HL-60 (cell line): ENCODE data around the gene INSM1.

ENCODE experiments used
- DNase-seq, 2 experiments: peaks; one replicate each; pipeline ENCODE4 v3.0.0-alpha.2; 2010 to 2020; ENCODE audit warnings: low read depth in 1 of 2, low spot score in 1 of 2
- H3K27ac ChIP-seq: fragments of 250-450 bp; sonication (Bioruptor Pico); replicated peaks from 2 replicates; pipeline ENCODE4 v1.5.1; 2020; ENCODE audit warnings: mild to moderate bottlenecking, moderate library complexity
- H3K27me3 ChIP-seq: fragments of 250-450 bp; sonication (Bioruptor Pico); 2 replicates; pipeline ENCODE4 v1.5.1; 2021; ENCODE audit warnings: mild to moderate bottlenecking, moderate library complexity; ENCODE audit not compliant: insufficient read depth, poor library complexity, severe bottlenecking
- H3K4me3 ChIP-seq: replicated peaks from 2 replicates; pipeline ENCODE4 v1.5.1; 2011; ENCODE audit warnings: mild to moderate bottlenecking, control low read depth, low read length; ENCODE audit not compliant: insufficient read depth
- GABPA ChIP-seq: IDR thresholded peaks from 2 replicates; pipeline ENCODE4 v1.6.1; 2012; ENCODE audit warnings: low read depth
- POLR2AphosphoS5 ChIP-seq: IDR thresholded peaks from 2 replicates; pipeline ENCODE4 v1.6.1; 2012; ENCODE audit warnings: low read depth
- SPI1 ChIP-seq: IDR thresholded peaks from 2 replicates; pipeline ENCODE4 v1.6.1; 2012; ENCODE audit warnings: low read depth, mild to moderate bottlenecking, borderline replicate concordance
- TF ChIP-seq, protein P1 (sequence below): IDR thresholded peaks from 2 replicates; pipeline ENCODE4 v1.6.1; 2012; ENCODE audit warnings: low read depth; ENCODE audit not compliant: insufficient replicate concordance
- TF ChIP-seq, protein P2 (sequence below): IDR thresholded peaks from one replicate; pipeline ENCODE4 v1.5.1; 2011; ENCODE audit warnings: low read length, control low read depth, inconsistent platforms; ENCODE audit not compliant: insufficient read depth

INSM1 gene

DNA sequence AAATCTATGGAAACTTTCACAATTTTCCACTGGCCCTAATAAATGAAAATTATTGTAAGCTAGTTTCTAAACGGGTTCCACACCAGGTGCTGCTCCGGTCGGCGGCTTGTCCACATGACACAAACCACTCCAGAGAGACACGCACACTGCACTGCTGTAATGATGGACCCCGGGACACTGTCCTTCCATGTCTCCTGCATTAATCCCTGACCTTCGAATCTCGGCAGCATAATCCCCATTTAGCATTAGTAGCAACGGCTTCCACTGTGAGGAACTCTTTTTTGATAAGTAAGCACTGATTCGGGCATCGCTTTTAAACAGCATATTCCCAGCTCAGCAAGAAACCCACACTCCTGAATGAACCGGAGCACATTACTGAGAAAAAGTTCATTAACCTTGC lies 43.5 kb downstream of the INSM1 start:
- H3K27me3 ChIP-seq: no peaks in the 10 kb centered on the region
- H3K4me3 ChIP-seq: no peak overlapping the region
- TF ChIP-seq, protein P1, sequence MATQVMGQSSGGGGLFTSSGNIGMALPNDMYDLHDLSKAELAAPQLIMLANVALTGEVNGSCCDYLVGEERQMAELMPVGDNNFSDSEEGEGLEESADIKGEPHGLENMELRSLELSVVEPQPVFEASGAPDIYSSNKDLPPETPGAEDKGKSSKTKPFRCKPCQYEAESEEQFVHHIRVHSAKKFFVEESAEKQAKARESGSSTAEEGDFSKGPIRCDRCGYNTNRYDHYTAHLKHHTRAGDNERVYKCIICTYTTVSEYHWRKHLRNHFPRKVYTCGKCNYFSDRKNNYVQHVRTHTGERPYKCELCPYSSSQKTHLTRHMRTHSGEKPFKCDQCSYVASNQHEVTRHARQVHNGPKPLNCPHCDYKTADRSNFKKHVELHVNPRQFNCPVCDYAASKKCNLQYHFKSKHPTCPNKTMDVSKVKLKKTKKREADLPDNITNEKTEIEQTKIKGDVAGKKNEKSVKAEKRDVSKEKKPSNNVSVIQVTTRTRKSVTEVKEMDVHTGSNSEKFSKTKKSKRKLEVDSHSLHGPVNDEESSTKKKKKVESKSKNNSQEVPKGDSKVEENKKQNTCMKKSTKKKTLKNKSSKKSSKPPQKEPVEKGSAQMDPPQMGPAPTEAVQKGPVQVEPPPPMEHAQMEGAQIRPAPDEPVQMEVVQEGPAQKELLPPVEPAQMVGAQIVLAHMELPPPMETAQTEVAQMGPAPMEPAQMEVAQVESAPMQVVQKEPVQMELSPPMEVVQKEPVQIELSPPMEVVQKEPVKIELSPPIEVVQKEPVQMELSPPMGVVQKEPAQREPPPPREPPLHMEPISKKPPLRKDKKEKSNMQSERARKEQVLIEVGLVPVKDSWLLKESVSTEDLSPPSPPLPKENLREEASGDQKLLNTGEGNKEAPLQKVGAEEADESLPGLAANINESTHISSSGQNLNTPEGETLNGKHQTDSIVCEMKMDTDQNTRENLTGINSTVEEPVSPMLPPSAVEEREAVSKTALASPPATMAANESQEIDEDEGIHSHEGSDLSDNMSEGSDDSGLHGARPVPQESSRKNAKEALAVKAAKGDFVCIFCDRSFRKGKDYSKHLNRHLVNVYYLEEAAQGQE: no peak
- TF ChIP-seq, protein P2, sequence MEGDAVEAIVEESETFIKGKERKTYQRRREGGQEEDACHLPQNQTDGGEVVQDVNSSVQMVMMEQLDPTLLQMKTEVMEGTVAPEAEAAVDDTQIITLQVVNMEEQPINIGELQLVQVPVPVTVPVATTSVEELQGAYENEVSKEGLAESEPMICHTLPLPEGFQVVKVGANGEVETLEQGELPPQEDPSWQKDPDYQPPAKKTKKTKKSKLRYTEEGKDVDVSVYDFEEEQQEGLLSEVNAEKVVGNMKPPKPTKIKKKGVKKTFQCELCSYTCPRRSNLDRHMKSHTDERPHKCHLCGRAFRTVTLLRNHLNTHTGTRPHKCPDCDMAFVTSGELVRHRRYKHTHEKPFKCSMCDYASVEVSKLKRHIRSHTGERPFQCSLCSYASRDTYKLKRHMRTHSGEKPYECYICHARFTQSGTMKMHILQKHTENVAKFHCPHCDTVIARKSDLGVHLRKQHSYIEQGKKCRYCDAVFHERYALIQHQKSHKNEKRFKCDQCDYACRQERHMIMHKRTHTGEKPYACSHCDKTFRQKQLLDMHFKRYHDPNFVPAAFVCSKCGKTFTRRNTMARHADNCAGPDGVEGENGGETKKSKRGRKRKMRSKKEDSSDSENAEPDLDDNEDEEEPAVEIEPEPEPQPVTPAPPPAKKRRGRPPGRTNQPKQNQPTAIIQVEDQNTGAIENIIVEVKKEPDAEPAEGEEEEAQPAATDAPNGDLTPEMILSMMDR: no peak
- H3K27ac ChIP-seq: no peak overlapping the region
- no peak for DNase-seq

DNA sequence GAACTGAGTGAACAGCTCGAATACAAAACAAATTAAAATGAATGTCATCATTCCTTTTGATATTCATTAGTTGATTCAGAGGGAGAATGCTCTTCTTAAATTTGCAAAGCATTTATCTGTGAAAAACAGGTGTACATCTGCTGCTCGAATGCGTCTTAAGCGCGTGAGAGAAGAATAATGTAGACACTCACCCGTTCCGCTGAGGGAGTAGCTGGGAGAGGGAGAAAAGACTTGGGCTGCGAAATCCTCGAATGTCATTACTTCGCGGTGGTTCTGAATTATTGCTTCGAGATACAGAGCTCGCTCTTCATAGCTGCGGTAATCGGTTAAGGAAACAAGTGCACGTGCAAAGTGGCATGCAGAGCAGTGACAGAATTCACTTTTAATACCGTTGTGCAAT lies 43.9 kb downstream of the INSM1 start:
- no peak for DNase-seq
- Histone ChIP-seq H3K27me3 (no peaks in the 10 kb centered on the region), H3K4me3 (no peak overlapping the region), H3K27ac (no peak overlapping the region)
- TF ChIP-seq, protein P2: no peak
- no peak for TF ChIP-seq SPI1
- TF ChIP-seq, protein P1: no peak
- TF ChIP-seq POLR2AphosphoS5: no peak

DNA sequence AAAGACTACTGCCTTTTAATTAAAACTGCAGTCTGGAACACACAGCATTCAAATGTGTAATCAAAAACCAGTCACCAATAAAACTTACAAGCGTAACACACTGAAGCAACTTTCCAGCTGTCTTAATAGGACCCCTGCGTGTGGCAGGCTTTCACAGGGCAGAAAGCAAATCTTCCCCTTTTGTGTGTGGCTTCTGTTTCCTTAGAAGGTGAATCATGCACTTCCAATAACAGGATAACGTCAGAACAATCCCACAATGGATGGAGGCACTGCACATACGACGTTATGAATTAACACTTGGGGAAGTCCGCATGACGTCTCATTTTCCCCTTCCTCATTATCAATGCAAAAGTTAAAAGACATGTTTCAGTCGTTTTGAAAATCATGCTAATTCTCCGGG lies 44.8 kb downstream of the INSM1 start:
- no peak overlapping the region for H3K27ac ChIP-seq
- no peak for DNase-seq
- H3K27me3 ChIP-seq: no peaks in the 10 kb centered on the region
- TF ChIP-seq, protein P1: no peak
- TF ChIP-seq POLR2AphosphoS5 (no peak), SPI1 (no peak), GABPA (no peak)
- TF ChIP-seq, protein P2: no peak
- H3K4me3 ChIP-seq: no peak overlapping the region
